NCI-H187 (cell line): ENCODE measurements around the gene APOA5.
A peak's percentile ranks its signal among the peaks of the same experiment; 100 is the strongest.
"Not testable (repeated sequence)": the region's sequence is repeated elsewhere in the genome, so short reads cannot be mapped to it uniquely, and the experiment has no call there.

Experiments
- DNase-seq, 2 experiments: peaks; one replicate each; lab custom pipeline; 2025; lab: John Stamatoyannopoulos, UW

Gene APOA5

GRCh38 chr11:116791813-116792143 lies at the start of gene APOA5:
TSS of gene APOA5 (minus strand) at chr11:116791879. CDS start at chr11:116791860, 19 bp downstream.
- no peak for DNase-seq

GRCh38 chr11:116840746-116841296 lies 49.1 kb upstream of the APOA5 start:
- DNase-seq = no peak

GRCh38 chr11:116840224-116840745 lies 48.6 kb upstream of the APOA5 start:
- DNase-seq = no peak

GRCh38 chr11:116838321-116839084 lies 46.8 kb upstream of the APOA5 start:
- no peak for DNase-seq

GRCh38 chr11:116837231-116838091 lies 45.8 kb upstream of the APOA5 start, which contains the start of gene APOA1:
TSS of gene APOA1 (minus strand) at chr11:116837622. CDS start at chr11:116837387, 235 bp downstream.
- no peak for DNase-seq

GRCh38 chr11:116836632-116836991 lies 44.9 kb upstream of the APOA5 start:
- no peak for DNase-seq

GRCh38 chr11:116835791-116836631 lies 44.3 kb upstream of the APOA5 start:
- DNase-seq = peak; percentile 79 to 85

- no peak for DNase-seq
Measured at GRCh38 chr11:116835042-116835772, 43.5 kb upstream of the APOA5 start.

GRCh38 chr11:116834535-116835041 lies 42.9 kb upstream of the APOA5 start:
- not testable (repeated sequence) for DNase-seq

GRCh38 chr11:116833816-116834534 lies 42.3 kb upstream of the APOA5 start:
- no peak for DNase-seq

GRCh38 chr11:116833491-116833815 lies 41.8 kb upstream of the APOA5 start:
- no peak for DNase-seq

- no peak for DNase-seq
Measured at GRCh38 chr11:116832350-116833290, 40.9 kb upstream of the APOA5 start.

GRCh38 chr11:116831790-116832349 lies 40.2 kb upstream of the APOA5 start:
- DNase-seq = no peak

GRCh38 chr11:116830184-116830912 lies 38.7 kb upstream of the APOA5 start:
- DNase-seq = no peak

GRCh38 chr11:116829525-116830183 lies 38.0 kb upstream of the APOA5 start, which contains the start of gene APOC3:
TSS of gene APOC3 (plus strand) at chr11:116829907. CDS start at chr11:116830583, 676 bp downstream.
- no peak for DNase-seq

- DNase-seq = no peak
Measured at GRCh38 chr11:116828632-116829524, 37.2 kb upstream of the APOA5 start.
